Measurements from ENCODE around the gene RGS14. TPM values are rescaled to one million over a fixed set of nuclear protein-coding genes. Genes with fewer than 3 reads are reported as not detected.
"Not testable (repeated sequence)": the region's sequence is repeated elsewhere in the genome, so short reads cannot be mapped to it uniquely, and the experiment has no call there.

The RGS14 gene
- total RNA-seq, 1 experiment from 2014 or later: 91.8 TPM

- in situ Hi-C loops (cut with HindIII; ENCODE audit: low sequenced_read_pairs): loop anchor here (10.0 kb wide), 1 partner anchor 101 kb away; the partner anchor contains the start of gene PRR7
- DNase-seq (ENCODE audit: low spot score): no peak
Observed at GRCh38 chr5:177343777-177344176, 13.9 kb upstream of the RGS14 start.

GRCh38 chr5:177344891-177345290 is 12.8 kb upstream of the RGS14 start:
- no peak for DNase-seq (ENCODE audit: low spot score)
- in situ Hi-C loops (cut with HindIII; ENCODE audit: low sequenced_read_pairs): loop anchor here (10.0 kb wide), 1 partner anchor 100 kb away; the partner anchor contains the start of gene PRR7

GRCh38 chr5:177346820-177347219 is 10.9 kb upstream of the RGS14 start:
- no peak for DNase-seq (ENCODE audit: low spot score)
- in situ Hi-C loops (cut with HindIII; ENCODE audit: low sequenced_read_pairs): loop anchor here (10.0 kb wide), 1 partner anchor 98 kb away; the partner anchor contains the start of gene PRR7

GRCh38 chr5:177347699-177348098 is 10.0 kb upstream of the RGS14 start:
- no peak for DNase-seq (ENCODE audit: low spot score)
- in situ Hi-C loops (cut with HindIII; ENCODE audit: low sequenced_read_pairs): loop anchor here (10.0 kb wide), 1 partner anchor 97 kb away; the partner anchor contains the start of gene PRR7

- in situ Hi-C loops (cut with HindIII; ENCODE audit: low sequenced_read_pairs): loop anchor here (10.0 kb wide), 1 partner anchor 95 kb away; the partner anchor contains the start of gene PRR7
- DNase-seq (ENCODE audit: low spot score): no peak
Observed at GRCh38 chr5:177349362-177349647, 8.4 kb upstream of the RGS14 start.

GRCh38 chr5:177349762-177350161 is 8.0 kb upstream of the RGS14 start:
- in situ Hi-C loops (cut with HindIII; ENCODE audit: low sequenced_read_pairs): loop anchor here (10.0 kb wide), 1 partner anchor 95 kb away; the partner anchor contains the start of gene PRR7
- no peak for DNase-seq (ENCODE audit: low spot score)

- in situ Hi-C loops (cut with HindIII; ENCODE audit: low sequenced_read_pairs): no loop called here
Observed at GRCh38 chr5:177350776-177351391, 6.8 kb upstream of the RGS14 start.

GRCh38 chr5:177351392-177352329 is 6.1 kb upstream of the RGS14 start, which contains the start of gene LMAN2:
LMAN2 (minus strand) TSS chr5:177351668; CDS start chr5:177351647, 21 bp downstream.
- in situ Hi-C loops (cut with HindIII; ENCODE audit: low sequenced_read_pairs): no loop called here
- DNase-seq (ENCODE audit: low spot score): peak; percentile 96

More at GRCh38 chr5:177350776-177351391, 6.8 kb upstream of the RGS14 start:
- DNase-seq (ENCODE audit: low spot score): no peak

- DNase-seq (ENCODE audit: low spot score): no peak
- in situ Hi-C loops (cut with HindIII; ENCODE audit: low sequenced_read_pairs): no loop called here
Observed at GRCh38 chr5:177353093-177353492, 4.6 kb upstream of the RGS14 start.

- in situ Hi-C loops (cut with HindIII; ENCODE audit: low sequenced_read_pairs): no loop called here
- DNase-seq (ENCODE audit: low spot score): no peak
Observed at GRCh38 chr5:177354256-177354655, 3.5 kb upstream of the RGS14 start.

GRCh38 chr5:177354711-177355110 is 3.0 kb upstream of the RGS14 start:
- no peak for DNase-seq (ENCODE audit: low spot score)
- in situ Hi-C loops (cut with HindIII; ENCODE audit: low sequenced_read_pairs): no loop called here

- in situ Hi-C loops (cut with HindIII; ENCODE audit: low sequenced_read_pairs): no loop called here
Observed at GRCh38 chr5:177355162-177355867, 2.4 kb upstream of the RGS14 start.

GRCh38 chr5:177355868-177356168 is 1.9 kb upstream of the RGS14 start:
- DNase-seq (ENCODE audit: low spot score): no peak
- in situ Hi-C loops (cut with HindIII; ENCODE audit: low sequenced_read_pairs): no loop called here

More at GRCh38 chr5:177355162-177355867, 2.4 kb upstream of the RGS14 start:
- no peak for DNase-seq (ENCODE audit: low spot score)

- in situ Hi-C loops (cut with HindIII; ENCODE audit: low sequenced_read_pairs): no loop called here
- no peak for DNase-seq (ENCODE audit: low spot score)
Observed at GRCh38 chr5:177356746-177357145, 978 bp upstream of the RGS14 start.

GRCh38 chr5:177357146-177357458 is 622 bp upstream of the RGS14 start:
- in situ Hi-C loops (cut with HindIII; ENCODE audit: low sequenced_read_pairs): no loop called here
- no peak for DNase-seq (ENCODE audit: low spot score)

GRCh38 chr5:177358370-177358819 is 671 bp downstream of the RGS14 start:
- in situ Hi-C loops (cut with HindIII; ENCODE audit: low sequenced_read_pairs): no loop called here
- no peak for DNase-seq (ENCODE audit: low spot score)

- no peak for DNase-seq (ENCODE audit: low spot score)
- in situ Hi-C loops (cut with HindIII; ENCODE audit: low sequenced_read_pairs): no loop called here
Observed at GRCh38 chr5:177359451-177359851, 1.7 kb downstream of the RGS14 start.

GRCh38 chr5:177359860-177360259 is 2.1 kb downstream of the RGS14 start:
- in situ Hi-C loops (cut with HindIII; ENCODE audit: low sequenced_read_pairs): no loop called here
- no peak for DNase-seq (ENCODE audit: low spot score)

GRCh38 chr5:177360740-177361139 is 3.0 kb downstream of the RGS14 start:
- in situ Hi-C loops (cut with HindIII; ENCODE audit: low sequenced_read_pairs); DNase-seq (ENCODE audit: low spot score): not testable (repeated sequence)
